Measurements from ENCODE around the gene SECISBP2L.

DNA sequence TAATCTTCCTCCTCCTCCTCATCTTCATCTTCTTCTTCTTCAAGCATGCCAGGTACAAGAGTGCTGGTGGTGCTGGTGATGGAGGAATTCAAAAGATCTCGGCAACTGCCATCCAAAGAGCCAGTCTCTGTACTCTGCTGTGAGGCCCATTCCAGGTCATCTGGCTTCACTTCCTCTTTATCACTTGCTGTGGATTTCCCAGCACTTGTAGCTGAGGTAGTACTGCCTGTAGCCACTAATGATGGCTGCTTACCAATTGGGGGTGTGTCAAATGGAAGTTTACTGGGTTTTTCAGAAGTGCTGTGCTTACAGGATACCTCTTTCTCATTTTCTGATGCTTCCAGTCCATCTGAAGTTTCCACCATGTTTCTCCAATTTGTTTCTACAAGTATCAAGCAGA is 53.7 kb downstream of the SECISBP2L start:
- TF ChIP-seq TARDBP (IDR thresholded peaks at IDR 0.05), result no peak
- TF ChIP-seq FOXM1 (IDR thresholded peaks at IDR 0.05; ENCODE audit: borderline replicate concordance), result no peak
- no peak for TF ChIP-seq LEF1 (IDR thresholded peaks at IDR 0.05; ENCODE audit: borderline replicate concordance)
- TF ChIP-seq FOXA1 (IDR thresholded peaks at IDR 0.05), result no peak
- TF ChIP-seq SP1 (IDR thresholded peaks at IDR 0.05), result no peak
- TF ChIP-seq ELF4 (IDR thresholded peaks at IDR 0.05), result no peak
- no peak for TF ChIP-seq ARNT (IDR thresholded peaks at IDR 0.05)
- TF ChIP-seq, protein P1, sequence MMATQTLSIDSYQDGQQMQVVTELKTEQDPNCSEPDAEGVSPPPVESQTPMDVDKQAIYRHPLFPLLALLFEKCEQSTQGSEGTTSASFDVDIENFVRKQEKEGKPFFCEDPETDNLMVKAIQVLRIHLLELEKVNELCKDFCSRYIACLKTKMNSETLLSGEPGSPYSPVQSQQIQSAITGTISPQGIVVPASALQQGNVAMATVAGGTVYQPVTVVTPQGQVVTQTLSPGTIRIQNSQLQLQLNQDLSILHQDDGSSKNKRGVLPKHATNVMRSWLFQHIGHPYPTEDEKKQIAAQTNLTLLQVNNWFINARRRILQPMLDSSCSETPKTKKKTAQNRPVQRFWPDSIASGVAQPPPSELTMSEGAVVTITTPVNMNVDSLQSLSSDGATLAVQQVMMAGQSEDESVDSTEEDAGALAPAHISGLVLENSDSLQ (IDR thresholded peaks at IDR 0.05), result no peak
- no peak for TF ChIP-seq SUZ12 (IDR thresholded peaks at IDR 0.05)
- no peak for TF ChIP-seq BHLHE40 (IDR thresholded peaks at IDR 0.05; ENCODE audit: borderline replicate concordance)

All from HEK293T (cell line).